ENCODE data around the gene PEX11G. TPM values are rescaled to one million over a fixed set of nuclear protein-coding genes. Genes with fewer than 3 reads are reported as not detected.

Gene PEX11G
- polyA plus RNA-seq, 2 of the 4 experiments (the other 2 are of a cell fraction), result 1.3 to 1.9 TPM

DNA sequence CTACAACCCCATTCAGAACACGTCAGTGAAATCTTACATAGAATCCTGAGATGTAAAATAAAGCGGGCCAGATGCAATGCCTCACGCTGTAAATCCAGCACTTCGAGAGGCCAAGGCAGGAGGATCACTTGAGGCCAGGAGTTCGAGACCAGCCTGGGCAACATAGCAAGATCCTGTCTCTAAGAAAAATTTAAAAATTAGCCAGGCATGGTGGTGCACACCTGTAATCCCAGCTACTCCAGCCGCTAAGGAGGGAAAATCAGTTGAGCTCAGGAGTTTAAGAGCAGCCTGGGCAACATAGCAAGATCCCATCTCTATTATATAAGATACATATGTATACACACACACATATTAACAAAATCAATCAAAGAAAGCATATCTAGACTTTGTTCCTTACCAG is 41.2 kb downstream of the PEX11G start:
- ChIA-PET POLR2A (no interaction called here), CTCF (no interaction called here)
- ATAC-seq, result no peak

GRCh38 chr19:7445104-7445503 is 43.7 kb downstream of the PEX11G start:
- DNase-seq (ENCODE audit: low read depth in 1 of 2, low spot score in 1 of 2) (no peak), ATAC-seq (no peak), FAIRE-seq (no peak)
- H3K4me1 ChIP-seq, result no peaks in the 10 kb centered on the region
- WGBS (ENCODE audit: missing lambda C conversion rate), result 95% methylated on average over 3 of the region's 3 CpGs
- CTCF ChIA-PET, result interaction anchor here (0.6 kb wide), 1 partner anchor 47 kb away, joined by 3 read pairs; no protein-coding TSS in a partner anchor
- no peak overlapping the region for H3K4me2 ChIP-seq
- H3K9me3 ChIP-seq, result no peaks in the 10 kb centered on the region
- H3K27ac ChIP-seq, result no peak overlapping the region
- POLR2A ChIA-PET, result no interaction called here
- no peak overlapping the region for H3K4me3 ChIP-seq
- TF ChIP-seq NPAS2 (CRISPR knock-in tag; IDR thresholded peaks at IDR 0.05; ENCODE audit: borderline replicate concordance) (no peak), REST (IDR thresholded peaks at IDR 0.05) (no peak), JUN (IDR thresholded peaks at IDR 0.05) (no peak), CBX2 (IDR thresholded peaks at IDR 0.05; ENCODE audit: borderline replicate concordance, low read depth) (no peak), HOXA7 (CRISPR knock-in tag; IDR thresholded peaks at IDR 0.05) (no peak), NFE2L2 (conservative IDR thresholded peaks at IDR 0.05; ENCODE audit: low read length) (no peak), CBX8 (IDR thresholded peaks at IDR 0.05) (no peak), RARB (CRISPR knock-in tag; IDR thresholded peaks at IDR 0.05) (no peak)
- TF ChIP-seq, protein P1, sequence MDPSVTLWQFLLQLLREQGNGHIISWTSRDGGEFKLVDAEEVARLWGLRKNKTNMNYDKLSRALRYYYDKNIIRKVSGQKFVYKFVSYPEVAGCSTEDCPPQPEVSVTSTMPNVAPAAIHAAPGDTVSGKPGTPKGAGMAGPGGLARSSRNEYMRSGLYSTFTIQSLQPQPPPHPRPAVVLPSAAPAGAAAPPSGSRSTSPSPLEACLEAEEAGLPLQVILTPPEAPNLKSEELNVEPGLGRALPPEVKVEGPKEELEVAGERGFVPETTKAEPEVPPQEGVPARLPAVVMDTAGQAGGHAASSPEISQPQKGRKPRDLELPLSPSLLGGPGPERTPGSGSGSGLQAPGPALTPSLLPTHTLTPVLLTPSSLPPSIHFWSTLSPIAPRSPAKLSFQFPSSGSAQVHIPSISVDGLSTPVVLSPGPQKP (IDR thresholded peaks at IDR 0.05; ENCODE audit: low read depth, low read length), result no peak
- TF ChIP-seq, protein P2, sequence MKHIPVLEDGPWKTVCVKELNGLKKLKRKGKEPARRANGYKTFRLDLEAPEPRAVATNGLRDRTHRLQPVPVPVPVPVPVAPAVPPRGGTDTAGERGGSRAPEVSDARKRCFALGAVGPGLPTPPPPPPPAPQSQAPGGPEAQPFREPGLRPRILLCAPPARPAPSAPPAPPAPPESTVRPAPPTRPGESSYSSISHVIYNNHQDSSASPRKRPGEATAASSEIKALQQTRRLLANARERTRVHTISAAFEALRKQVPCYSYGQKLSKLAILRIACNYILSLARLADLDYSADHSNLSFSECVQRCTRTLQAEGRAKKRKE (CRISPR knock-in tag; IDR thresholded peaks at IDR 0.05; ENCODE audit: low read depth), result no peak

More for the DNA sequence above, 41.2 kb downstream of the PEX11G start:
- no peak for FAIRE-seq
- Histone ChIP-seq H3K9me3 (no peaks in the 10 kb centered on the region), H3K4me1 (no peaks in the 10 kb centered on the region), H3K27ac (no peak overlapping the region), H3K4me2 (no peak overlapping the region), H3K4me3 (no peak overlapping the region)
- DNase-seq (ENCODE audit: low read depth in 1 of 2, low spot score in 1 of 2), result no peak
- WGBS (ENCODE audit: missing lambda C conversion rate), result 94% methylated on average over 6 of the region's 6 CpGs
- TF ChIP-seq HDAC2 (IDR thresholded peaks at IDR 0.05), result no peak
- no peak for TF ChIP-seq MAFK (IDR thresholded peaks at IDR 0.05; ENCODE audit: partially characterized antibody)
- no peak for TF ChIP-seq CHD2 (IDR thresholded peaks at IDR 0.05; ENCODE audit: low read length, partially characterized antibody)
- TF ChIP-seq RAD21 (conservative IDR thresholded peaks at IDR 0.05 in 1 of 2, IDR thresholded peaks at IDR 0.05 in 1 of 2), result no peak
- no peak for TF ChIP-seq CHD4 (IDR thresholded peaks at IDR 0.05; ENCODE audit: borderline replicate concordance)
- no peak for TF ChIP-seq EHF (CRISPR knock-in tag; IDR thresholded peaks at IDR 0.05)
- no peak for TF ChIP-seq PBX3 (IDR thresholded peaks at IDR 0.05)
- TF ChIP-seq RNF2 (IDR thresholded peaks at IDR 0.05; ENCODE audit: borderline replicate concordance, low read depth), result no peak
- TF ChIP-seq CBX2 (IDR thresholded peaks at IDR 0.05; ENCODE audit: borderline replicate concordance, low read depth), result no peak
- no peak for TF ChIP-seq POLR2AphosphoS2 (conservative IDR thresholded peaks at IDR 0.05; ENCODE audit: low read length)
- TF ChIP-seq FOSB (CRISPR knock-in tag; IDR thresholded peaks at IDR 0.05), result no peak
- no peak for TF ChIP-seq HOXB5 (CRISPR knock-in tag; IDR thresholded peaks at IDR 0.05)
- TF ChIP-seq BCL3 (IDR thresholded peaks at IDR 0.05), result no peak
- no peak for TF ChIP-seq HEYL (CRISPR knock-in tag; IDR thresholded peaks at IDR 0.05)
- TF ChIP-seq KDM1A (IDR thresholded peaks at IDR 0.05; ENCODE audit: low read depth), result no peak
